ENCODE results near the gene TROAP.
"Not testable (repeated sequence)": the region's sequence is repeated elsewhere in the genome, so short reads cannot be mapped to it uniquely, and the experiment has no call there.

Gene TROAP

GRCh38 chr12:49331380-49332222, 8.5 kb downstream of the TROAP start:
- Histone ChIP-seq H3K36me3 (ENCODE audit: control insufficient read depth, insufficient read depth, low read length) (peaks cover 37% of the 10 kb centered on the region), H3K27ac (ENCODE audit: low read depth, low read length) (no peak overlapping the region), H3K27me3 (ENCODE audit: control insufficient read depth, insufficient read depth, low read length) (peaks cover 49% of the 10 kb centered on the region), H3K4me1 (ENCODE audit: control insufficient read depth, insufficient read depth, low read length) (no peaks in the 10 kb centered on the region), H3K9ac (ENCODE audit: low read length) (no peak overlapping the region), H3K4me3 (ENCODE audit: low read depth, low read length) (no peak overlapping the region), H3K9me3 (ENCODE audit: control insufficient read depth, insufficient read depth, low read depth, low read length) (no peaks in the 10 kb centered on the region)

GRCh38 chr12:49332441-49332861, 9.4 kb downstream of the TROAP start:
- Histone ChIP-seq H3K4me3 (ENCODE audit: low read depth, low read length) (peak overlapping the region; percentile 55), H3K27me3 (ENCODE audit: control insufficient read depth, insufficient read depth, low read length) (peaks cover 58% of the 10 kb centered on the region), H3K27ac (ENCODE audit: low read depth, low read length) (no peak overlapping the region), H3K4me1 (ENCODE audit: control insufficient read depth, insufficient read depth, low read length) (peaks cover 3% of the 10 kb centered on the region), H3K9me3 (ENCODE audit: control insufficient read depth, insufficient read depth, low read depth, low read length) (no peaks in the 10 kb centered on the region), H3K36me3 (ENCODE audit: control insufficient read depth, insufficient read depth, low read length) (peaks cover 29% of the 10 kb centered on the region), H3K9ac (ENCODE audit: low read length) (no peak overlapping the region)

GRCh38 chr12:49332891-49333371, 9.9 kb downstream of the TROAP start:
- peak overlapping the region; percentile 55 for H3K4me3 ChIP-seq (ENCODE audit: low read depth, low read length)
- no peak overlapping the region for H3K27ac ChIP-seq (ENCODE audit: low read depth, low read length)
- H3K9me3 ChIP-seq (ENCODE audit: control insufficient read depth, insufficient read depth, low read depth, low read length), result no peaks in the 10 kb centered on the region
- H3K4me1 ChIP-seq (ENCODE audit: control insufficient read depth, insufficient read depth, low read length), result peaks cover 8% of the 10 kb centered on the region
- no peak overlapping the region for H3K9ac ChIP-seq (ENCODE audit: low read length)
- peaks cover 25% of the 10 kb centered on the region for H3K36me3 ChIP-seq (ENCODE audit: control insufficient read depth, insufficient read depth, low read length)
- peaks cover 62% of the 10 kb centered on the region for H3K27me3 ChIP-seq (ENCODE audit: control insufficient read depth, insufficient read depth, low read length)

- H3K27me3 ChIP-seq (ENCODE audit: control insufficient read depth, insufficient read depth, low read length), result peaks cover 71% of the 10 kb centered on the region
- H3K9me3 ChIP-seq (ENCODE audit: control insufficient read depth, insufficient read depth, low read depth, low read length); H3K9ac ChIP-seq (ENCODE audit: low read length); H3K4me3 ChIP-seq (ENCODE audit: low read depth, low read length); H3K27ac ChIP-seq (ENCODE audit: low read depth, low read length): not testable (repeated sequence)
- H3K36me3 ChIP-seq (ENCODE audit: control insufficient read depth, insufficient read depth, low read length), result peaks cover 23% of the 10 kb centered on the region
- H3K4me1 ChIP-seq (ENCODE audit: control insufficient read depth, insufficient read depth, low read length), result peaks cover 16% of the 10 kb centered on the region
These were observed 10.7 kb downstream of the TROAP start for GRCh38 chr12:49333778-49334177.

- Histone ChIP-seq H3K4me1 (ENCODE audit: control insufficient read depth, insufficient read depth, low read length) (peaks cover 20% of the 10 kb centered on the region), H3K27me3 (ENCODE audit: control insufficient read depth, insufficient read depth, low read length) (peaks cover 75% of the 10 kb centered on the region), H3K27ac (ENCODE audit: low read depth, low read length) (no peak overlapping the region), H3K4me3 (ENCODE audit: low read depth, low read length) (no peak overlapping the region), H3K9ac (ENCODE audit: low read length) (no peak overlapping the region), H3K9me3 (ENCODE audit: control insufficient read depth, insufficient read depth, low read depth, low read length) (no peaks in the 10 kb centered on the region), H3K36me3 (ENCODE audit: control insufficient read depth, insufficient read depth, low read length) (peaks cover 19% of the 10 kb centered on the region)
These were observed 11.2 kb downstream of the TROAP start for GRCh38 chr12:49334226-49334625.

GRCh38 chr12:49334681-49335080, 11.6 kb downstream of the TROAP start:
- H3K4me3 ChIP-seq (ENCODE audit: low read depth, low read length), result no peak overlapping the region
- H3K27ac ChIP-seq (ENCODE audit: low read depth, low read length), result no peak overlapping the region
- peaks cover 14% of the 10 kb centered on the region for H3K36me3 ChIP-seq (ENCODE audit: control insufficient read depth, insufficient read depth, low read length)
- peaks cover 25% of the 10 kb centered on the region for H3K4me1 ChIP-seq (ENCODE audit: control insufficient read depth, insufficient read depth, low read length)
- no peaks in the 10 kb centered on the region for H3K9me3 ChIP-seq (ENCODE audit: control insufficient read depth, insufficient read depth, low read depth, low read length)
- peaks cover 80% of the 10 kb centered on the region for H3K27me3 ChIP-seq (ENCODE audit: control insufficient read depth, insufficient read depth, low read length)
- no peak overlapping the region for H3K9ac ChIP-seq (ENCODE audit: low read length)

- Histone ChIP-seq H3K9ac (ENCODE audit: low read length) (no peak overlapping the region), H3K27me3 (ENCODE audit: control insufficient read depth, insufficient read depth, low read length) (peaks cover 86% of the 10 kb centered on the region), H3K4me1 (ENCODE audit: control insufficient read depth, insufficient read depth, low read length) (peaks cover 26% of the 10 kb centered on the region), H3K9me3 (ENCODE audit: control insufficient read depth, insufficient read depth, low read depth, low read length) (no peaks in the 10 kb centered on the region), H3K4me3 (ENCODE audit: low read depth, low read length) (no peak overlapping the region), H3K36me3 (ENCODE audit: control insufficient read depth, insufficient read depth, low read length) (peaks cover 8% of the 10 kb centered on the region), H3K27ac (ENCODE audit: low read depth, low read length) (no peak overlapping the region)
These were observed 12.3 kb downstream of the TROAP start for GRCh38 chr12:49335118-49335954.

- Histone ChIP-seq H3K4me3 (ENCODE audit: low read depth, low read length) (peak overlapping the region; percentile 65), H3K4me1 (ENCODE audit: control insufficient read depth, insufficient read depth, low read length) (peaks cover 33% of the 10 kb centered on the region), H3K9ac (ENCODE audit: low read length) (no peak overlapping the region), H3K27ac (ENCODE audit: low read depth, low read length) (no peak overlapping the region), H3K36me3 (ENCODE audit: control insufficient read depth, insufficient read depth, low read length) (peaks cover 1% of the 10 kb centered on the region), H3K9me3 (ENCODE audit: control insufficient read depth, insufficient read depth, low read depth, low read length) (no peaks in the 10 kb centered on the region), H3K27me3 (ENCODE audit: control insufficient read depth, insufficient read depth, low read length) (peaks cover 94% of the 10 kb centered on the region)
These were observed 13.0 kb downstream of the TROAP start for GRCh38 chr12:49335955-49336644.

- Histone ChIP-seq H3K9ac (ENCODE audit: low read length) (no peak within 1 kb of the TSS), H3K27me3 (ENCODE audit: control insufficient read depth, insufficient read depth, low read length) (peaks cover 100% of the 10 kb centered on the region), H3K9me3 (ENCODE audit: control insufficient read depth, insufficient read depth, low read depth, low read length) (no peaks in the 10 kb centered on the region), H3K4me1 (ENCODE audit: control insufficient read depth, insufficient read depth, low read length) (peaks cover 40% of the 10 kb centered on the region), H3K36me3 (ENCODE audit: control insufficient read depth, insufficient read depth, low read length) (no peaks in the 10 kb centered on the region), H3K4me3 (ENCODE audit: low read depth, low read length) (peak within 1 kb of the TSS; percentile 65), H3K27ac (ENCODE audit: low read depth, low read length) (no peak within 1 kb of the TSS)
These were observed 13.9 kb downstream of the TROAP start, which contains the start of gene C1QL4 for GRCh38 chr12:49336645-49337584. C1QL4 (minus strand) TSS chr12:49337188; CDS start chr12:49336477, 711 bp downstream.
